HG03520 (cell line): ENCODE measurements around the gene UNC5A.

Experiments
- ATAC-seq: cut with Tn5 transposase; IDR thresholded peaks from one replicate; pipeline ENCODE4 v1.9.1; 2021; ENCODE audit warnings: mild to moderate bottlenecking, moderate library complexity; ENCODE audit not compliant: unreplicated experiment

UNC5A gene

GRCh38 chr5:176890455-176891330 is 80.3 kb downstream of the UNC5A start:
- ATAC-seq = no peak

GRCh38 chr5:176891331-176891958 is 81.1 kb downstream of the UNC5A start:
- ATAC-seq = no peak

- ATAC-seq = no peak
These were observed 82.3 kb downstream of the UNC5A start for GRCh38 chr5:176892663-176893062.

- no peak for ATAC-seq
These were observed 83.9 kb downstream of the UNC5A start for GRCh38 chr5:176894298-176894697.

- no peak for ATAC-seq
These were observed 85.5 kb downstream of the UNC5A start for GRCh38 chr5:176895831-176896230.

GRCh38 chr5:176897263-176897662 is 86.9 kb downstream of the UNC5A start:
- no peak for ATAC-seq

- ATAC-seq = no peak
These were observed 89.0 kb downstream of the UNC5A start, which contains the start of gene HK3 for GRCh38 chr5:176899296-176899891. HK3 (minus strand) TSS chr5:176899346; CDS start chr5:176896159, 3,187 bp downstream.

GRCh38 chr5:176899946-176900779 is 89.8 kb downstream of the UNC5A start:
- ATAC-seq = no peak

- no peak for ATAC-seq
These were observed 90.4 kb downstream of the UNC5A start for GRCh38 chr5:176900780-176901204.

- peak; percentile 61 for ATAC-seq
These were observed 91.1 kb downstream of the UNC5A start for GRCh38 chr5:176901260-176902101.

- ATAC-seq = no peak
These were observed 91.9 kb downstream of the UNC5A start for GRCh38 chr5:176902102-176902814.

GRCh38 chr5:176902911-176903664 is 92.7 kb downstream of the UNC5A start:
- no peak for ATAC-seq

GRCh38 chr5:176904276-176904675 is 93.9 kb downstream of the UNC5A start:
- ATAC-seq = no peak

GRCh38 chr5:176906126-176906525 is 95.8 kb downstream of the UNC5A start:
- no peak for ATAC-seq

- ATAC-seq = no peak
These were observed 96.4 kb downstream of the UNC5A start for GRCh38 chr5:176906796-176907195.

- ATAC-seq = no peak
These were observed 98.5 kb downstream of the UNC5A start for GRCh38 chr5:176908675-176909368.

GRCh38 chr5:176912115-176912514 is 101.8 kb downstream of the UNC5A start:
- no peak for ATAC-seq

- no peak for ATAC-seq
These were observed 105.5 kb downstream of the UNC5A start for GRCh38 chr5:176915906-176916305.
